HG02981 (cell line): Measurements from ENCODE around the gene CALCOCO1.

Source experiments
- ATAC-seq: cut with Tn5 transposase; IDR thresholded peaks from one replicate; pipeline ENCODE4 v1.9.1; 2021; ENCODE audit warnings: mild to moderate bottlenecking, moderate library complexity; ENCODE audit not compliant: unreplicated experiment

The CALCOCO1 gene

GRCh38 chr12:53667080-53667479 is 60.2 kb downstream of the CALCOCO1 start:
- no peak for ATAC-seq

GRCh38 chr12:53664936-53665335 is 62.3 kb downstream of the CALCOCO1 start:
- no peak for ATAC-seq

GRCh38 chr12:53664191-53664590 is 63.1 kb downstream of the CALCOCO1 start:
- ATAC-seq, result no peak

DNA sequence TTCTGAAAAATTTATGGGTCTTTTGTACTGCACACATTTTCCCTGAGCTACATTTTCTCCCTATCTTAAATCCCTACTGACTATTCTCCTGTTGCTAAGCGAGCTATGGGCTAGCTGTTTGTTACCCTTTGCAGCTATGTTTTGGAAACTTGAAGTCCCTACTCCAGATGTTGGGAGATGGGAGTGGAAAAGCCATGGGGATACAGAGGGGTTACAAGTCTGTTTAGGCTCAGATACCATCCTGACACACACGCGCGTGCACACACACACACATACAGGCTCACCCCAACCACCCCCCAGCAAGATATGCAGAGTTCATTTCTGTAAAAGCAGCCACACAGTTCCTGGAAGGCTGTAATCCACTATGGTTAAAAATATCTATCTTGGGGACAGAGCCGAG is 67.2 kb downstream of the CALCOCO1 start:
- no peak for ATAC-seq

DNA sequence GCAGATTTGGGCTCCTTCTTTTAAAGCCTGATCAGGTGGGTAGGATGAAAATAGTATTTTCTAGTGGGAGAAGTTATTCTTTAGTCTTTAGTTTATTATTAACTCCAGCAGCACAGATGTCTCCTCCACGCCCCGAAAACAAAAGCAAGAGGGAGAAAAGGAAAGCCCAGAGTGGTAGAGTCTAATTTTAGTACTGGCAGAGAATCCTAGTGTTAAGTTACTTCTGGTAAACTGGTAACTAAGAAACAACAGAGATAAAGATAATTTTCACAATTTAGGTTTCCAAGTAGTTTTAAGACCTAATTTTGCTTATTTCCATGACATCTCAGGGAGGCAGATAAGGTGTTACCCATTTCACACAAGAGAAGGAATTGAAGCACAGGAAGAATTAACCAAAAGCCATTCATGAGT is 67.7 kb downstream of the CALCOCO1 start:
- no peak for ATAC-seq

DNA sequence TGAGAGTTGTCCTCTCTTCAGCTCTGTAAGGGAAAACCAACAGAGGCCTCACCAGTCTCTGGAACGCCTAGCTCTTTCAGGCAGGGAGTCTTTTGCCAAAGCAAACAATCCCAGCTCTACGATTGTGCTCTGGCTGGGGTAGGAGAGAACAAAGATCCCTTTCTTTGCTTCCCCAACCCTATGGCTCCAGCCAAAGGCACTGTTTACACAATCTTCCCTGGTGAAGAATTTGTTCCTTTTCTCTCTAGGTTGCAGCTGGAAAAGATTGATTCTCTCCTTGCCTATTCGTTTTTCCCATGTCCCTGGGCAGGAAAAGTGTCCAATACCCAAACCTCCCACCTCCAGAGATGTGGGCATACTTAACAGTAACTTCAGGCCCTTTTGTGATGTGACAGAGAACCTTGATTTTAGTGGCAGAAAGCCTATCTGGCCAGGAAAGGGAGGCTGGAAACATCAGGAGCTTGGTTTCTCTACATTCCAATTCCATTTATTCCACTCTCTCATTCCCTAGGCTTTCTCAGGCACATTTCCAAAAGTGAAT is 68.2 kb downstream of the CALCOCO1 start:
- ATAC-seq, result no peak
